GM12874 (cell line): ENCODE measurements around the gene KRTAP5-4.

Experiments used
- CTCF ChIP-seq: IDR thresholded peaks from 2 replicates; pipeline ENCODE4 v1.5.1; 2011; ENCODE audit warnings: low read depth, mild to moderate bottlenecking, control low read depth, low read length, moderate library complexity; ENCODE audit not compliant: insufficient read depth

KRTAP5-4 gene

DNA sequence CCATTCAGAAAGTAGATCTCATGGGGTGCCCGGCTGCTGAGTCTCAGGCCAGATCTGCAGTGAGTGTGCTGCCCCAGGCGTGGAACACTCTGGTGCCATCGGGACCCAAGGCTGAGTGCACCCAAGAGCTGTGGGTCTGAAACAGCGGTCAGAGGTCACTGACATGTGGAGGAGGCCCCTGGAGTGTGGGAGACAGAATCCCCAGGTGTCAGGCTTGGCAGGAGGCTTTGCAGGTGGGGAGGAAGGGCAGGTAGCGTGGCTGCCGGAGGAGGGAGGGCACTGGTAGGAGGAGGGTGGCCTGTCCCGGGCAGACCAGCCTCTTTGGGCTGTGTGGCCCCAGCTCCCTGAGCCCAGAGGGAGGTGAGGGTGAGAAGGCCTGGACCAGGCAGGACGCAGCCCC, 43.4 kb upstream of the KRTAP5-4 start:
- TF ChIP-seq CTCF = no peak

GRCh38 chr11:1660111-1660867, 38.4 kb upstream of the KRTAP5-4 start:
- no peak for TF ChIP-seq CTCF

DNA sequence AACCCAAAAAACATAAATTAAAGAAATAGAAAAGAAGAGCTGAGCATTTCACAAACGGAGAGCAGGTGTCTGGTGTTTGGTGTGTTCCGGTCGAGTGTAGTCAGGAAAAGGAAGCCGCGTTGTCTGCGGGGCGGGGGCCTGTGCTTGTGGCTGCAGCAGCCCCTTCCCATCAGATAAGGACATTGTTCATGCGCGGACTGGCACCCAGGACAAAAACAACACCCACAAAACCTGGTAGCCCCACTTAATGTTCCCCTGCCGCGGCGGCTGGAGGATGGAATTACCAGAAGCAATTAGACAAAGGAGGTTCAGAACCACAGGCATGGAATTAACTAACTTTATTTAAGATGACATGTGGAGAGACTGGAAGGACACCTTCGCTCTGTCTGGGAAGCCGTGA, 37.6 kb upstream of the KRTAP5-4 start:
- TF ChIP-seq CTCF = no peak

GRCh38 chr11:1656670-1657069, 34.7 kb upstream of the KRTAP5-4 start:
- TF ChIP-seq CTCF = no peak

DNA sequence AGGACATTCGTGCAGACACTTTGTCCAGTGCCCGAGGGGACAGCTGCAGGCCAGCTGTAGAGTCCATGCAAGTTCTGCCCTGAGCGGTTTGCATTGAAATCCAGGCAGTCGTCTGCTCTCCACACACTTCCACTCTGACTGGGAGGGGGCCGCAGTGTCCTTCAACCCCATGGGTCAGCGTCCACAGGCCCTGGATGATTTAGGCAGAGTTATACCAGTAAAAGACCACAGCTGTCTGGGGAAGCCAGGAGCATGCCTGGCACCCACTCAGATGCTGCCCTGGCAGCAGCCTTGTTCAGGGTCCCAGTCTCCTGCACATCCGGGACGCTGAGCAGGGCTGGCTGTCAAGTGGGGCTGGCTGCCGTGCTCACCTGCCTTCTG, 34.1 kb upstream of the KRTAP5-4 start:
- no peak for TF ChIP-seq CTCF

- no peak for TF ChIP-seq CTCF
Measured at GRCh38 chr11:1655168-1656060, 33.5 kb upstream of the KRTAP5-4 start.

DNA sequence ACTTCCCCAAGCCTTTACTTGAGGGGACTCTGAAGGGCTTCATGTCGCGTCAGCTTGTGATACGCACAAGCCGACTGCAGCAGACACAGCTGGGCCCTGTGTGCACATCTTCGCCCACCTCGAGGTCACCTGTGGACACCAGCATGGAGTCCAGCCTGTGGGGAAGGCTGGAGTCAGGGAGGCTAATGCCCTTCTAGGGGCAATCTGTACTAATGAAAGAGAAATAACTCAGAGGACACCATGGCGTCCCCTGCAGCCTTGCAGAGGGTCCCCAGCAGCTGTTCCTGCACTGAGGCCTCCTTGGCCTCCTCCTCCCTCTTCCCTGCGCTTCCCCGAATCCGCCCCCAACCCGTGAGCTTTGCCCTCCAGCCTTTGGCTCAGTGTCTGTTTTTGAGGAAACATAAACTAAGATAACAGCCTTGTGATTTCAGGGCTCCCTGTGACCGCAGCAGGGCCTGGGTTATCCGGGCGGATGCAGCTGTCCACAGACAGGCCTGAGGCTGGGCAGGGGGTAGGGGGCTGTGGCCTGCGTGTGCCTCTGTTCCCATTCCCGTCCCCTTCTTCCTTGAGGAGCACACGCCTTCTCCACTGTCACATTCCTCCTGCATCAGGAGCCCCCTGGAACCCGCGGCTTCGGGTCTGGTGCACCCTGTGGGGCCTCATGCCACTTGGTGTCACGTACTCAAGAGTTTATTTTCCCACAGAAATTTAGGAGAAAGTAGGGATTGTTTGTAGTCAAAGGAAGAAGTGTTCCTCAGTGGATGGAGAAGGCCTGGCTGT, 32.6 kb upstream of the KRTAP5-4 start:
- TF ChIP-seq CTCF = no peak
